Measurements from ENCODE around the gene CTTN. TPM values are rescaled to one million over a fixed set of nuclear protein-coding genes. Genes with fewer than 3 reads are reported as not detected.

Gene CTTN
- total and polyA plus RNA-seq, 2 of the 8 experiments (the other 6 are each of a cell fraction or from before 2014, with no cell fraction given), result 84.6 to 216 TPM

GRCh38 chr11:70359451-70360205 lies 38.7 kb upstream of the CTTN start:
- no peak overlapping the region for H2BK12ac ChIP-seq (ENCODE audit: low read depth, low read length)
- H2AFZ ChIP-seq (ENCODE audit: low read length), result no peak overlapping the region
- H4K8ac ChIP-seq (ENCODE audit: extremely low read depth, insufficient read depth, low read length), result no peak overlapping the region
- peaks cover 2 to 8% of the 10 kb centered on the region in 2 experiments for H4K20me1 ChIP-seq (replicated peaks in 1 of 2; ENCODE audit: control insufficient read depth in 1 of 2, insufficient read depth in 2 of 2, low read length in 2 of 2)
- H2BK15ac ChIP-seq (ENCODE audit: low read length), result no peak overlapping the region
- H3K36me3 ChIP-seq (ENCODE audit: control insufficient read depth in 2 of 4, insufficient read depth in 4 of 4, low read length in 3 of 4), result peaks cover 35 to 89% (median 55%) of the 10 kb centered on the region in 4 experiments
- ChIA-PET POLR2A (ENCODE audit: partially characterized antibody) (no interaction called here), CTCF (ENCODE audit: partially characterized antibody) (interaction anchor here (0.6 to 1.5 kb wide), 3 partner anchors 39 to 131 kb away, joined by 3 read pairs; no protein-coding TSS in a partner anchor)
- no peak overlapping the region for H3K9ac ChIP-seq (replicated peaks in 1 of 4; ENCODE audit: extremely low read depth in 1 of 4, low read depth in 3 of 4, low read length in 3 of 4)
- no peak overlapping the region for H2AK5ac ChIP-seq (ENCODE audit: low read depth, low read length)
- no peak overlapping the region for H3K14ac ChIP-seq (ENCODE audit: insufficient read length)
- no peak overlapping the region for H2BK5ac ChIP-seq (ENCODE audit: low read depth, low read length)
- no peak overlapping the region for H3K18ac ChIP-seq (ENCODE audit: extremely low read depth, low read length)
- no peaks in the 10 kb centered on the region for H3K4me1 ChIP-seq (replicated peaks in 1 of 4; ENCODE audit: control insufficient read depth in 3 of 4, insufficient read depth in 4 of 4, low read length in 3 of 4)
- H3K79me2 ChIP-seq (ENCODE audit: control insufficient read depth in 1 of 2, insufficient read depth in 2 of 2, low read length in 2 of 2), result no peaks in the 10 kb centered on the region
- no peak for FAIRE-seq
- H3K4me2 ChIP-seq (ENCODE audit: insufficient read depth in 1 of 2, low read depth in 2 of 2, low read length in 2 of 2), result no peak overlapping the region
- H4K91ac ChIP-seq (replicated peaks; ENCODE audit: insufficient read length, low read length), result no peak overlapping the region
- no peaks in the 10 kb centered on the region for H3K9me3 ChIP-seq (ENCODE audit: insufficient read depth in 2 of 2, low read depth in 1 of 2, low read length in 1 of 2)
- no peak for DNase-seq (ENCODE audit: low read depth in 1 of 2, low spot score in 2 of 2)
- H3K27ac ChIP-seq (ENCODE audit: low read depth, low read length), result no peak overlapping the region
- H3K79me1 ChIP-seq (ENCODE audit: low read depth, low read length), result no peaks in the 10 kb centered on the region
- no peak overlapping the region for H2BK20ac ChIP-seq (ENCODE audit: low read length)
- no peak overlapping the region for H3K56ac ChIP-seq (replicated peaks; ENCODE audit: insufficient read length, low read depth, low read length)
- no peaks in the 10 kb centered on the region for H3K27me3 ChIP-seq (replicated peaks in 1 of 4; ENCODE audit: control insufficient read depth in 3 of 4, extremely low read depth in 1 of 4, insufficient read depth in 3 of 4, low read length in 3 of 4)
- H3K4ac ChIP-seq (replicated peaks; ENCODE audit: insufficient read length, low read depth, low read length), result no peak overlapping the region
- H2BK120ac ChIP-seq (replicated peaks; ENCODE audit: low read depth, low read length), result no peak overlapping the region
- H4K5ac ChIP-seq (ENCODE audit: insufficient read length, low read depth, low read length), result no peak overlapping the region
- 85% methylated on average over 8 of the region's 8 CpGs; no CpG with 5 or more reads in 1 of the 2 experiments for WGBS, 2 experiments (ENCODE audit: extremely low coverage in 1 of 2, insufficient coverage in 1 of 2, insufficient read length in 1 of 2, insufficient replicate concordance in 2 of 2, low coverage in 1 of 2, low lambda C conversion rate in 2 of 2, missing lambda C conversion rate in 1 of 2)
- H3K23me2 ChIP-seq (ENCODE audit: low read depth, low read length), result no peaks in the 10 kb centered on the region
- no peak overlapping the region for H3K4me3 ChIP-seq (ENCODE audit: extremely low read depth in 1 of 4, insufficient read depth in 2 of 4, low read depth in 3 of 4, low read length in 4 of 4)
- H3K23ac ChIP-seq (ENCODE audit: insufficient read length), result no peak overlapping the region
- no peak for TF ChIP-seq CBX8 (IDR thresholded peaks at IDR 0.05; ENCODE audit: borderline replicate concordance, low read depth, low read length)
- no peak for TF ChIP-seq USF2 (IDR thresholded peaks at IDR 0.05; ENCODE audit: low read length)
- no peak for TF ChIP-seq EP300 (IDR thresholded peaks at IDR 0.05; ENCODE audit: borderline replicate concordance in 1 of 2, low read depth in 2 of 2, low read length in 2 of 2)
- no peak for TF ChIP-seq ATF2 (IDR thresholded peaks at IDR 0.05; ENCODE audit: low read length)
- TF ChIP-seq EZH2 (IDR thresholded peaks at IDR 0.05; ENCODE audit: low read depth, low read length, severe bottlenecking), result no peak
- no peak for TF ChIP-seq TAF1 (IDR thresholded peaks at IDR 0.05; ENCODE audit: low read depth, low read length)
- TF ChIP-seq JUN (IDR thresholded peaks at IDR 0.05; ENCODE audit: low read depth, low read length), result no peak

All from H1 (cell line).